HG03135 (cell line): ENCODE data around the gene SLIRP.
"Not testable (repeated sequence)": the region's sequence is repeated elsewhere in the genome, so short reads cannot be mapped to it uniquely, and the experiment has no call there.

ENCODE experiments used
- ATAC-seq: cut with Tn5 transposase; IDR thresholded peaks from one replicate; pipeline ENCODE4 v1.9.1; 2021; ENCODE audit warnings: mild to moderate bottlenecking, moderate library complexity; ENCODE audit not compliant: unreplicated experiment

Gene SLIRP

DNA sequence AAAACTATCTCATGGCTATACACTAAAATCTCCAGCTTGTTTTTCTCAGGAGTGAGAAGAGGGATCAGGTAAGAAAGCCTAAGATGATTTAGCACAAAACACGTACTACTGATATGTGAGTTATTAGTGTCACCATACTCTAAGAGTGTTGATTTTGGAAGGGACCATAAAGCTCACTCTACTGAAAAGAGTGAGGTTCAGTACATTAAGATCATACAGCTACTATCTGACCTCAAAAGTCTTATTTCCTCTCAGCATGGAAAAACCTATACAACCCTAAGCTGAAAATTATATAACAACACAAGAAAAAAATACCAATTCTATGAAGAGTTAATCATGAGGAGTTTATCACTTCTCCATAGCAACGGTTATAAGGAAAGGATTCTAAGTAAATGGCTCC is 33.5 kb downstream of the SLIRP start:
- no peak for ATAC-seq

DNA sequence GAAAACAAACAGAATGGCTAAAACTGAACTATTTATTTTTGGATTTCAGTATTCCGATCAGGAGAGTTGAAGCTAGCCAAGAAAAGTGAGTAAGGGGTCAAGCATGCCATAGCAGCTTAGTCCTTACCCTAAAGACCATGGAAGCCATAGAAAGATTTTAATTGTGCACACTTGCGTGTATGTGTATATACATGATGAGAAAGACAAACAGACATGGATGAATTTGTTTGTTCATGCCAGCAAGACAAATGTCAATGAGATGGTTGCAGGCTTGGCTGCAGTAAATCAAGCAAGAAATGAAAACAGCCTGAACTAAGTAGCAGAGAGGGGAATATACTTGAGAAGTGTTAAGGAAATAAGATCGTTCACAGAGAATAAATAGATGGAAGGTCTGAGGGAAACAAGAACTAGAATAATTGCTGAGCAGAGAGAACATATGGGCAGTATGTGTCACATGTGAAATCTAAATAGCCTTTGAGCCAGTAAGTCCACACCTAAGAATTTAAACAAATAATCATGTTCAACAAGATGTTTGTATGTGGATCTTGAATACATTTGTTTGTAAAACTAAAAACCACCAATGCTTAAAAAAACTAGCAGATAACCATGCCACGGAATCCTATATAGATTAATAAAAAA is 38.3 kb downstream of the SLIRP start:
- no peak for ATAC-seq

DNA sequence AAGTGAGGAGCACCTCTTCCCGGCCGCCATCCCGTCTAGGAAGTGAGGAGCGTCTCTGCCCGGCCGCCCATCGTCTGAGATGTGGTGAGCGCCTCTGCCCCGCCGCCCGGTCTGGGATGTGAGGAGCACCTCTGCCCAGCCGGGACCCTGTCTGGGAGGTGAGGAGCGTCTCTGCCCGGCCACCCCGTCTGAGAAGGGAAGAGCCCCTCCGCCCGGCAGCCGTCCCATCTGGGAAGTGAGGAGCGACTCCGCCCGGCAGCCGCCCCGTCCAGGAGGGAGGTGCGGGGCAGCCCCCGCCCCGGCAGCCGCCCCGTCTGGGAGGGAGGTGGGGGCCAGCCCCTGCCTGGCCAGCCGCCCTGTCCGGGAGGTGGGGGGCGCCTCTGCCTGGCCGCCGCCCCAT is 39.5 kb downstream of the SLIRP start:
- not testable (repeated sequence) for ATAC-seq

DNA sequence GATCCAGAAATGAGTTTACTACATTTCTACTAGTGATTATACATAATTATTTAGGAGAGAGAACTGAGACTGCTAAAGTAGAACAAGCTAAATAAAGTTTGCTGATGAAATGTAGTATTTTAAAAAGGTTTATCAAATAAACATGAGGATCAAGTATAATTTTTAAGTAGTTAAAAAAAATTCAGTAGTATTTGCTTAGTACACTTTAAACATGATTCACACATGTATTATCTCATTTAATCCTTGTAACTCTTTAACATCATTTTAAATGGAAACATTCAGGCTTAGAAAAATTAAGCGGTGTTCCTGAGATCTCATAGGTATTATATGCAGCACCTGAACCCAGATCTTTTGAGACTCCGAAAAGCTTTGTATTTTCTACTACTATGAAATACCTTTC is 44.4 kb downstream of the SLIRP start:
- no peak for ATAC-seq

DNA sequence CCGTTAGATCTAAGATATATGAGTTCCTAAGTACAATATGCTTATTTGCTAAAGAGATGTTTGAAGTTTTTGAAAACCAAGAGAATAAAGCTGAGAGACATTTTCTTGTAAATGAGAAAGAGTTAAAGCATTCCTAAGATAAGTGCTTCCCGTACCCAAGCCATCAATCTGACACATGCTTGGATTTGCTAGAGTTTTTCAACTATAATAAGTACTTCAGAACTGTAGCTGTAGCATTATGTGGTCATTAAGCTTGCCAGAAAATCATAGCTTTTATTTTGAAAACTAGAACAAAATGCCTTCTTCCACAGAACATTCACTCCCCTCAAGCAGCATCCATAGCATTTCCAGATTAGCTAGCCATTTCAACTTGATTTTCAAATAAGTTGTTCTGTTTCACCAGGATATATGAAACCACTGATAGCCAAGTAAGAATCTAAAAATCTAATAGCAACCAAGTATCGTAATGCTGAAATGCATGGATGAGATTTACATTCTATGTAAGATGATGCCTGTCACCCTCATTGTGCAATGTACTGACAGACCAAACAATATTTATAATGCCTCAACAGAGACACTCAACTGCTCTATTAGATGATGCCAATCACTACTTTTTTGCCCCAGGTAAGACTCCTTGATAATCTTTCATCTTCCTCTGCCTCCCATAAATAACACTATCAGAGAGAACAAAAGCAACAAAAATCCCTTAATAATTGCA is 45.1 kb downstream of the SLIRP start:
- no peak for ATAC-seq

DNA sequence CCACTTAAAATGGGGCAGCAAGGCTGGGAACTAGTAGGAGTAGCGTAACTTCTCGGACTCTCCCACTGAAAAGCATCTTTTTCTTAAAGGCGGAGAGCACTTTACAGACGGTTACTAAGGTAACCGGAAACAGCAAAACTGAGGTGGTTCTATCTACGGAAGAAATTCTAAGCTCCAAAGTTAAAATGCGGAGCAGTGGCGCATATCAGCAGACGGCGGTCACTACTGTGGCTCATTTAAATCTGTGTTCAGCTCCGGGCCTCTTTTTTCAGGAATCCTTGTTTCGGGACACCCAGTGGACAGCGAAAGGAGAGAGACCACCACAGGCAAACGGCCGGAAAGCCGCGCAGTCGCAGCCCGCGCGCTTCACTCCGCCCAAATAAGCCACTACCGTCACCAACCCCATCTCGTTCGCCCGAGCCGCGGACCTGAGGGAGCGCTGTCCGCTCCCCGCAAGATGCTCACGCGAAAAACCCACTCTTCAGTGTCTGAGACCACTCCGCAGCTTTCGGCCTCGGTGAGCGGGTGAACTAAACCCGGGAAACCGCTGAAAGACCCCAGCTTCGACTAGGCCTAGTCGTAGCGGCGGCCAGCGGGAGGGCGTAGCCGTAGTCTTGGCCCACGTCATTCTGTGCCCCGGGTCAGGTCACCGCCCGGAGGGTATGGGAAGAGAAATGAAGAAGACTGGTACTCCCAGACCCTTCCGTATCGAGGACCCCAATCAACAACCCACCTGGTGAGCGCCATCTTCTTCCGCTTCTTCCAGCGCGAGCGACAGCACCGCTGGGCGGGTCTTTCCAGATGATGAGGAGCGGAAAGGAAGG is 52.7 kb downstream of the SLIRP start, which contains the start of gene SNW1:
Gene SNW1 (minus strand): TSS at position 776 of the 824 bp plus-strand sequence. CDS start 29 bp downstream, at position 747.
- peak; percentile 91 for ATAC-seq

DNA sequence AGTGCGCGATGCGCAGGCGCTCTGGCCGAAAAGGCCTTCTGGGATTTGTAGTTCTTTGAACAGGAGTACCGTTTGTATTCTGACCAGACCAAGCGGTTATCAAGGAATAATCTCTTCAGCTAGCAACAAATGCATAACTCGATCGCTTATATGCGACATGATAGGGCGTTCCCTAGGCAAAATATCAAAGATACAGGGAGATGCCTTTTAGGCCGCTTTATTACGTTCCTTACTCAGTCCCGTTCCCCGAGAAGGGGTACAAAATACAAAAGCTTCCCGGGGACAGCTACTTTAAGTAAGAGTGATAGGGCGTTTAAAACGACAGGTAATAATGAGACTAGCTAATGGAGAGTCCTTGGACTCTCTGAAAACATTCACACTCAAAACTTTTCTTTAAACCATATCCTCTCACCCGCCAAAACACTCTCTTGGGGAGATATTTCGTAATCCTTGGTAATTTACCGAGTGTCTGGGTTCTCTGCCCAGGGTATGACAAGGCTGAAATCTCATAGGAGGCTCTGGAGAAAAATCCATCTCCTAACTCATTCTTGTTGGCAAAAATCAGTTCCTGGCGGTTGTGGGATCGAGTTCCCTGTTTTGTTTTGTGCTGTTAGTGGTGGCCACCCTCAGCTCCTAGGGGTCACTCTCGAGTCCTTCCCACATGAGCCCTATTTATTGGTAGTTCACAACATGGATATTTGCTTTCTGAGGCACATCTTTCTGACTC is 53.5 kb downstream of the SLIRP start:
- ATAC-seq, result peak; percentile 22

DNA sequence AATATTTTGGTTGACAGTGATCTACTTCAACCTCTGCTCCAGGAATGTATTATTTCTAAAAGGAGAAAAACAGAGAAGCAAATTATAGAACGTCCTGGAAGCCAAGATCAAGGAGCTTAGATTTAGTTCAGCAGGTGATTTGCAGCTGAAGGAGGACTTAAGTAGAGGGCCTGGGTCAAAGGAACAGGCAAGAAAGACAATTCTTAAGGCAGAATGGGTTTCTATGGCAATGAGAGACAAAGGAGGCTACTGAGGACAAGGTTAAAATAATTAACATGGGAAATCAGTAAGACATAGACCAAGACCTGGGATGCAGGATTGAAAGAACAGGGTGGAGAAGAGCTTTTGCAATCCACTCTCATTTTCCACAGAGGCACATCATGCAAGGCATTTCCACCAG is 55.4 kb downstream of the SLIRP start:
- ATAC-seq, result no peak

DNA sequence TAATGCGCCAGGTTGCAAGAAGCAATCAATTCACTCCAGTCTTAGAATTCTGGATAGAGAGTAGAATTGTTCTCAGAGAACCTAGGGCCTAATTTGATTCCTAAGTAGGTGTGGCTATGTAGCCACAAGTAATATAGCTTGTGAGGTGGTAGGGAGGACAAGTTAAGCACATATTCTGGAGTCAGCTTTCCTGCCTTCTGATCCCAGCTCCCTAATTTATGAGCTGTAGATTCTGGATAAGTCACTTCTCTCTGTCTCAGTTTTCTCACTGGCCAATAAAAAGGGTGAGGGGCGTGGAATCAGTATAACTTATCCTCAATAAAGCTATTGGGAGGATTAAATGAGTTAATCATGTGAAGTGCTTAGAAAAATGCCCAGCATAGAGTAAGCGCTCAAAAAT is 56.1 kb downstream of the SLIRP start:
- ATAC-seq, result no peak
